Measurements from ENCODE around the gene C6orf52.

DNA sequence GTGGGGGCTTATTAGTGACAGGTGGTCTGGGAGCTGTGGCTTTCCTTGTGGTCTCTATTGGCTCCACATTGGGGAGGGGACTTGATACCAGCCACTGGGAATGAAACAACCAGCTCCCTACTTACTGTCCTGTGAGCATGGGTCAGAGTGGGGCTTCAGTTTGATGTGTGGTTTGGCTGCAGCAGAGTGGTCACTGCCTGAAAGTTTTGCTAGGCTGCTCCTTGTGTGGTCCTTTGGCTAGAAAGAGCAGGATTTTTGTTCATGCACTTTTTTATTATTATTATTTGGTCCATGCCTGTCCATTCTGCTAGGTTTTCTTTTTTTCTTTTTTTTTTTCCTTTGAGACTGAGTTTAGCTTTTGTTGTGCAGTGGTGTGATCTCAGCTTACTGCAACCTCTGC lies 45.6 kb upstream of the C6orf52 start:
- no peak for TF ChIP-seq EZH2 (optimal IDR thresholded peaks at IDR 0.05; ENCODE audit: low read depth, low read length)
- TF ChIP-seq, protein P1, sequence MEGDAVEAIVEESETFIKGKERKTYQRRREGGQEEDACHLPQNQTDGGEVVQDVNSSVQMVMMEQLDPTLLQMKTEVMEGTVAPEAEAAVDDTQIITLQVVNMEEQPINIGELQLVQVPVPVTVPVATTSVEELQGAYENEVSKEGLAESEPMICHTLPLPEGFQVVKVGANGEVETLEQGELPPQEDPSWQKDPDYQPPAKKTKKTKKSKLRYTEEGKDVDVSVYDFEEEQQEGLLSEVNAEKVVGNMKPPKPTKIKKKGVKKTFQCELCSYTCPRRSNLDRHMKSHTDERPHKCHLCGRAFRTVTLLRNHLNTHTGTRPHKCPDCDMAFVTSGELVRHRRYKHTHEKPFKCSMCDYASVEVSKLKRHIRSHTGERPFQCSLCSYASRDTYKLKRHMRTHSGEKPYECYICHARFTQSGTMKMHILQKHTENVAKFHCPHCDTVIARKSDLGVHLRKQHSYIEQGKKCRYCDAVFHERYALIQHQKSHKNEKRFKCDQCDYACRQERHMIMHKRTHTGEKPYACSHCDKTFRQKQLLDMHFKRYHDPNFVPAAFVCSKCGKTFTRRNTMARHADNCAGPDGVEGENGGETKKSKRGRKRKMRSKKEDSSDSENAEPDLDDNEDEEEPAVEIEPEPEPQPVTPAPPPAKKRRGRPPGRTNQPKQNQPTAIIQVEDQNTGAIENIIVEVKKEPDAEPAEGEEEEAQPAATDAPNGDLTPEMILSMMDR (IDR thresholded peaks at IDR 0.05; ENCODE audit: low read length): no peak

Data from MM.1S (cell line).